OCI-LY1 (cell line): Measurements from ENCODE around the gene RBX1.

Source experiments
- H2AFZ ChIP-seq: fragments of 200-600 bp; sonication (generic), shearing (Covaris generic); 2 replicates; pipeline ENCODE4 v1.6.0; 2014; ENCODE audit warnings: antibody characterized with exemption, mild to moderate bottlenecking, low read length
- H3F3A ChIP-seq: fragments of 200-600 bp; sonication (generic), shearing (Covaris generic); 2 replicates; pipeline ENCODE4 v1.6.0; 2014; ENCODE audit warnings: mild to moderate bottlenecking, antibody characterized with exemption, low read length, moderate library complexity; ENCODE audit not compliant: insufficient read depth
- H3K27ac ChIP-seq: fragments of 200-600 bp; sonication (generic); 2 replicates; pipeline ENCODE4 v1.5.1; 2014; ENCODE audit warnings: low read length, mixed run types, mild to moderate bottlenecking, low read depth; ENCODE audit not compliant: poor library complexity, severe bottlenecking
- H3K27me3 ChIP-seq: fragments of 200-600 bp; sonication (generic); 2 replicates; pipeline ENCODE4 v1.6.0; 2014; ENCODE audit warnings: antibody characterized with exemption, mild to moderate bottlenecking, low read length, moderate library complexity; ENCODE audit not compliant: insufficient read depth
- H3K36me3 ChIP-seq: fragments of 200-600 bp; sonication (generic); 2 replicates; pipeline ENCODE4 v1.6.1; 2014; ENCODE audit warnings: mild to moderate bottlenecking, antibody characterized with exemption, low read length, moderate library complexity, mixed read lengths; ENCODE audit not compliant: insufficient read depth
- H3K4me1 ChIP-seq: fragments of 200-600 bp; sonication (generic); 2 replicates; pipeline ENCODE4 v1.5.1; 2014; ENCODE audit warnings: mild to moderate bottlenecking, low read length, moderate library complexity; ENCODE audit not compliant: insufficient read depth, severe bottlenecking
- H3K4me2 ChIP-seq: fragments of 200-600 bp; sonication (generic), shearing (Covaris generic); 2 replicates; pipeline ENCODE4 v1.6.1; 2014; ENCODE audit warnings: low read length
- H3K4me3 ChIP-seq: fragments of 200-600 bp; sonication (generic); 2 replicates; pipeline ENCODE4 v1.5.1; 2014; ENCODE audit warnings: low read length, low read depth, mild to moderate bottlenecking, mixed read lengths; ENCODE audit not compliant: poor library complexity, severe bottlenecking
- H3K79me2 ChIP-seq: fragments of 200-600 bp; shearing (Covaris generic); 2 replicates; pipeline ENCODE4 v1.6.1; 2016; ENCODE audit warnings: mixed run types, low read length, mixed read lengths; ENCODE audit not compliant: insufficient read depth
- H3K9ac ChIP-seq: fragments of 200-600 bp; sonication (generic), shearing (Covaris generic); 2 replicates; pipeline ENCODE4 v1.6.1; 2014; ENCODE audit warnings: mild to moderate bottlenecking, low read length, mixed read lengths
- H3K9me2 ChIP-seq: fragments of 200-600 bp; sonication (generic), shearing (Covaris generic); 2 replicates; pipeline ENCODE4 v1.6.1; 2014; ENCODE audit warnings: low read depth, mild to moderate bottlenecking, low read length, mixed read lengths
- H3K9me3 ChIP-seq: fragments of 200-600 bp; shearing (Covaris generic); 2 replicates; pipeline ENCODE4 v1.6.1; 2014; ENCODE audit warnings: low read length, mixed read lengths
- H4K20me1 ChIP-seq: fragments of 200-600 bp; sonication (generic), shearing (Covaris generic); 2 replicates; pipeline ENCODE4 v1.6.0; 2016; ENCODE audit warnings: mild to moderate bottlenecking, low read length; ENCODE audit not compliant: insufficient read depth
- CTCF ChIP-seq: fragments of 200-600 bp; sonication (generic), shearing (Covaris generic); IDR thresholded peaks from 2 replicates; pipeline ENCODE4 v1.5.1; 2017; ENCODE audit warnings: mild to moderate bottlenecking, antibody characterized with exemption, low read length, moderate library complexity, mixed read lengths
- EZH2 ChIP-seq: fragments of 200-600 bp; sonication (generic), shearing (Covaris generic); IDR thresholded peaks from 2 replicates; pipeline ENCODE4 v1.8.0; 2017; ENCODE audit warnings: borderline replicate concordance, mixed run types, mild to moderate bottlenecking, antibody characterized with exemption, low read length, moderate library complexity, mixed read lengths

RBX1 gene

GRCh38 chr22:41003066-41003465, 51.9 kb downstream of the RBX1 start:
- TF ChIP-seq EZH2 (no peak), CTCF (no peak)
- H3K9me3 ChIP-seq, result no peaks in the 10 kb centered on the region
- H3K9ac ChIP-seq, result no peak overlapping the region
- H3K36me3 ChIP-seq, result no peaks in the 10 kb centered on the region
- no peak overlapping the region for H3K4me3 ChIP-seq
- no peaks in the 10 kb centered on the region for H3F3A ChIP-seq
- no peaks in the 10 kb centered on the region for H3K79me2 ChIP-seq
- H3K4me1 ChIP-seq, result no peaks in the 10 kb centered on the region
- no peak overlapping the region for H3K27ac ChIP-seq
- H2AFZ ChIP-seq, result no peak overlapping the region
- H3K4me2 ChIP-seq, result no peak overlapping the region
- H3K9me2 ChIP-seq, result no peaks in the 10 kb centered on the region
- no peaks in the 10 kb centered on the region for H3K27me3 ChIP-seq
- no peaks in the 10 kb centered on the region for H4K20me1 ChIP-seq

- H3K36me3 ChIP-seq, result no peaks in the 10 kb centered on the region
- no peak overlapping the region for H3K9ac ChIP-seq
- H4K20me1 ChIP-seq, result no peaks in the 10 kb centered on the region
- no peaks in the 10 kb centered on the region for H3F3A ChIP-seq
- H3K27me3 ChIP-seq, result no peaks in the 10 kb centered on the region
- no peaks in the 10 kb centered on the region for H3K79me2 ChIP-seq
- H3K9me2 ChIP-seq, result no peaks in the 10 kb centered on the region
- H3K4me1 ChIP-seq, result no peaks in the 10 kb centered on the region
- H3K9me3 ChIP-seq, result no peaks in the 10 kb centered on the region
- TF ChIP-seq CTCF, result no peak
- no peak for TF ChIP-seq EZH2
- H3K4me3 ChIP-seq, result no peak overlapping the region
- no peak overlapping the region for H3K27ac ChIP-seq
- H2AFZ ChIP-seq, result no peak overlapping the region
- no peak overlapping the region for H3K4me2 ChIP-seq
Measured at GRCh38 chr22:41003976-41004375, 52.8 kb downstream of the RBX1 start.

- TF ChIP-seq CTCF, result no peak
- TF ChIP-seq EZH2, result no peak
- Histone ChIP-seq H2AFZ (no peak overlapping the region), H3K79me2 (no peaks in the 10 kb centered on the region), H4K20me1 (no peaks in the 10 kb centered on the region), H3K9me2 (no peaks in the 10 kb centered on the region), H3K36me3 (no peaks in the 10 kb centered on the region), H3K27ac (no peak overlapping the region), H3F3A (no peaks in the 10 kb centered on the region), H3K4me3 (no peak overlapping the region), H3K27me3 (no peaks in the 10 kb centered on the region), H3K9ac (no peak overlapping the region), H3K9me3 (no peaks in the 10 kb centered on the region), H3K4me2 (no peak overlapping the region), H3K4me1 (no peaks in the 10 kb centered on the region)
Measured at GRCh38 chr22:41009222-41009948, 58.2 kb downstream of the RBX1 start.
